A673 (cell line): ENCODE data around the gene GALNTL6. TPM values are rescaled to one million over a fixed set of nuclear protein-coding genes. Genes with fewer than 3 reads are reported as not detected.

Experiments used
- BruUV-seq: library from RNA; stranded (reverse); fragments of 400-500 nt; replicated peaks from 2 replicates; lab custom pipeline; 2021; lab: Mats Ljungman, UMichigan
- CTCF ChIA-PET: fragments of 300-600 bp; sonication (Branson Sonifier 250); formaldehyde crosslinking; loops from one replicate; lab custom pipeline; 2022; ENCODE audit warnings: antibody characterized with exemption; lab: Charles Lee
- POLR2A ChIA-PET: fragments of 300-600 bp; sonication (Branson Sonifier 250); formaldehyde crosslinking; loops from one replicate; lab custom pipeline; 2022; ENCODE audit warnings: antibody characterized with exemption; ENCODE audit not compliant: low non-redundant PET; lab: Charles Lee
- DNase-seq: peaks from one replicate; pipeline ENCODE4 v3.0.0-alpha.2; 2015; ENCODE audit warnings: low spot score
- H3K27ac ChIP-seq: fragments of 200-600 bp; sonication (generic); 2 replicates; pipeline ENCODE4 v1.5.1; 2016; ENCODE audit warnings: mixed run types, low read depth, mild to moderate bottlenecking, mixed read lengths, antibody characterized with exemption, low read length; ENCODE audit not compliant: poor library complexity, severe bottlenecking
- H3K27me3 ChIP-seq: fragments of 200-600 bp; sonication (generic); replicated peaks from 2 replicates; pipeline ENCODE4 v1.6.1; 2017; ENCODE audit warnings: mixed run types, low read depth, mild to moderate bottlenecking, mixed read lengths, antibody characterized with exemption, low read length; ENCODE audit not compliant: insufficient read depth, poor library complexity
- H3K36me3 ChIP-seq: fragments of 200-600 bp; sonication (generic); 2 replicates; pipeline ENCODE4 v1.6.1; 2016; ENCODE audit warnings: mixed run types, mild to moderate bottlenecking, mixed read lengths, antibody characterized with exemption, low read length; ENCODE audit not compliant: insufficient read depth, poor library complexity, severe bottlenecking
- H3K4me1 ChIP-seq: fragments of 200-600 bp; sonication (generic); 2 replicates; pipeline ENCODE4 v1.6.1; 2017; ENCODE audit warnings: mixed run types, mild to moderate bottlenecking, mixed read lengths, antibody characterized with exemption, low read length; ENCODE audit not compliant: insufficient read depth, poor library complexity, severe bottlenecking
- H3K4me3 ChIP-seq: fragments of 200-600 bp; sonication (generic); 2 replicates; pipeline ENCODE4 v1.5.1; 2016; ENCODE audit warnings: low read depth, mixed run types, mild to moderate bottlenecking, mixed read lengths, low read length; ENCODE audit not compliant: poor library complexity, severe bottlenecking
- H3K9me3 ChIP-seq: fragments of 200-600 bp; sonication (generic); 2 replicates; pipeline ENCODE4 v1.6.1; 2016; ENCODE audit warnings: mixed run types, low read depth, mild to moderate bottlenecking, mixed read lengths, antibody characterized with exemption, low read length; ENCODE audit not compliant: poor library complexity, severe bottlenecking
- CTCF ChIP-seq: fragments of 300-800, 200-600 bp; sonication (generic); conservative IDR thresholded peaks from 2 replicates; pipeline ENCODE4 v1.5.1; 2017; ENCODE audit warnings: low read depth, mild to moderate bottlenecking, antibody characterized with exemption, low read length, moderate library complexity, mixed read lengths
- EZH2 ChIP-seq: fragments of 200-600 bp; sonication (generic); IDR thresholded peaks from 2 replicates; pipeline ENCODE4 v1.6.1; 2017; ENCODE audit warnings: borderline replicate concordance, low read depth, mild to moderate bottlenecking, mixed read lengths, antibody characterized with exemption, low read length; ENCODE audit not compliant: poor library complexity, severe bottlenecking
- intact Hi-C: fragments of 100-400 bp; cut with micrococcal nuclease; formaldehyde crosslinking; loops from one replicate; pipeline ENCODE4 v1.10.0; 2022; ENCODE audit not compliant: unreplicated experiment
- total RNA-seq: library from RNA; stranded (reverse); gene quantifications from 2 replicates; pipeline ENCODE4 v1.2.3, GENCODE V29; 2021

GALNTL6 gene
- total RNA-seq, 1 experiment from 2014 or later: 0.30 TPM

- Histone ChIP-seq H3K9me3 (peaks cover 6% of the 10 kb centered on the region), H3K4me1 (peaks cover 5% of the 10 kb centered on the region), H3K4me3 (no peak overlapping the region), H3K27ac (no peak overlapping the region), H3K27me3 (no peaks in the 10 kb centered on the region), H3K36me3 (no peaks in the 10 kb centered on the region)
- no peak for DNase-seq
- intact Hi-C loops: no loop called here
- TF ChIP-seq CTCF (no peak), EZH2 (no peak)
- ChIA-PET CTCF (no interaction called here), POLR2A (no interaction called here)
- BruUV-seq: no TSS peak
Measured at GRCh38 chr4:173073939-173074500, 1260.8 kb downstream of the GALNTL6 start.

- Histone ChIP-seq H3K36me3 (no peaks in the 10 kb centered on the region), H3K27ac (no peak overlapping the region), H3K4me1 (peaks cover 5% of the 10 kb centered on the region), H3K4me3 (no peak overlapping the region), H3K27me3 (no peaks in the 10 kb centered on the region), H3K9me3 (peaks cover 6% of the 10 kb centered on the region)
- intact Hi-C loops: no loop called here
- ChIA-PET POLR2A (no interaction called here), CTCF (no interaction called here)
- no TSS peak for BruUV-seq
- TF ChIP-seq EZH2 (no peak), CTCF (no peak)
- peak; percentile 50 for DNase-seq
Measured at GRCh38 chr4:173074501-173074946, 1261.3 kb downstream of the GALNTL6 start.

- intact Hi-C loops: no loop called here
- no TSS peak for BruUV-seq
- Histone ChIP-seq H3K4me1 (peaks cover 5% of the 10 kb centered on the region), H3K36me3 (no peaks in the 10 kb centered on the region), H3K4me3 (no peak overlapping the region), H3K27me3 (no peaks in the 10 kb centered on the region), H3K9me3 (no peaks in the 10 kb centered on the region), H3K27ac (no peak overlapping the region)
- TF ChIP-seq CTCF (no peak), EZH2 (no peak)
- ChIA-PET POLR2A (no interaction called here), CTCF (no interaction called here)
- peak; percentile 58 for DNase-seq
Measured at GRCh38 chr4:173076903-173077634, 1263.9 kb downstream of the GALNTL6 start.
